HL-60/S4 (cell line): ENCODE measurements around the gene IL10RA.

Experiments used
- in situ Hi-C: fragments of 300-500 bp; cut with MboI; formaldehyde crosslinking; loops from 2 replicates; pipeline ENCODE4 v1.14.3; 2022; ENCODE audit warnings: low sequenced_read_pairs

The IL10RA gene

GRCh38 chr11:117989351-117990102 is 3.3 kb downstream of the IL10RA start:
- in situ Hi-C loops = no loop called here

GRCh38 chr11:117992136-117992535 is 5.9 kb downstream of the IL10RA start:
- in situ Hi-C loops = no loop called here

GRCh38 chr11:117992620-117993019 is 6.4 kb downstream of the IL10RA start:
- in situ Hi-C loops = no loop called here

GRCh38 chr11:117993988-117994745 is 8.0 kb downstream of the IL10RA start:
- in situ Hi-C loops = no loop called here

GRCh38 chr11:117995472-117995871 is 9.3 kb downstream of the IL10RA start:
- in situ Hi-C loops = no loop called here

GRCh38 chr11:117996058-117996457 is 9.9 kb downstream of the IL10RA start:
- in situ Hi-C loops = no loop called here

- in situ Hi-C loops = no loop called here
These were observed 11.2 kb downstream of the IL10RA start for GRCh38 chr11:117997406-117997805.

GRCh38 chr11:117997823-117998579 is 11.8 kb downstream of the IL10RA start:
- in situ Hi-C loops = no loop called here

- in situ Hi-C loops = no loop called here
These were observed 12.6 kb downstream of the IL10RA start for GRCh38 chr11:117998664-117999353.

GRCh38 chr11:117999354-117999993 is 13.3 kb downstream of the IL10RA start:
- in situ Hi-C loops = no loop called here

- in situ Hi-C loops = no loop called here
These were observed 14.1 kb downstream of the IL10RA start for GRCh38 chr11:118000067-118000849.

- in situ Hi-C loops = no loop called here
These were observed 14.6 kb downstream of the IL10RA start for GRCh38 chr11:118000850-118001228.

- in situ Hi-C loops = no loop called here
These were observed 15.3 kb downstream of the IL10RA start for GRCh38 chr11:118001494-118001971.

- in situ Hi-C loops = no loop called here
These were observed 15.9 kb downstream of the IL10RA start for GRCh38 chr11:118002010-118002540.

GRCh38 chr11:118002541-118003423 is 16.6 kb downstream of the IL10RA start:
- in situ Hi-C loops = no loop called here

- in situ Hi-C loops = no loop called here
These were observed 17.3 kb downstream of the IL10RA start for GRCh38 chr11:118003456-118003855.

- in situ Hi-C loops = no loop called here
These were observed 18.5 kb downstream of the IL10RA start for GRCh38 chr11:118004543-118005223.
